ENCODE measurements around the gene CFAP69.

DNA sequence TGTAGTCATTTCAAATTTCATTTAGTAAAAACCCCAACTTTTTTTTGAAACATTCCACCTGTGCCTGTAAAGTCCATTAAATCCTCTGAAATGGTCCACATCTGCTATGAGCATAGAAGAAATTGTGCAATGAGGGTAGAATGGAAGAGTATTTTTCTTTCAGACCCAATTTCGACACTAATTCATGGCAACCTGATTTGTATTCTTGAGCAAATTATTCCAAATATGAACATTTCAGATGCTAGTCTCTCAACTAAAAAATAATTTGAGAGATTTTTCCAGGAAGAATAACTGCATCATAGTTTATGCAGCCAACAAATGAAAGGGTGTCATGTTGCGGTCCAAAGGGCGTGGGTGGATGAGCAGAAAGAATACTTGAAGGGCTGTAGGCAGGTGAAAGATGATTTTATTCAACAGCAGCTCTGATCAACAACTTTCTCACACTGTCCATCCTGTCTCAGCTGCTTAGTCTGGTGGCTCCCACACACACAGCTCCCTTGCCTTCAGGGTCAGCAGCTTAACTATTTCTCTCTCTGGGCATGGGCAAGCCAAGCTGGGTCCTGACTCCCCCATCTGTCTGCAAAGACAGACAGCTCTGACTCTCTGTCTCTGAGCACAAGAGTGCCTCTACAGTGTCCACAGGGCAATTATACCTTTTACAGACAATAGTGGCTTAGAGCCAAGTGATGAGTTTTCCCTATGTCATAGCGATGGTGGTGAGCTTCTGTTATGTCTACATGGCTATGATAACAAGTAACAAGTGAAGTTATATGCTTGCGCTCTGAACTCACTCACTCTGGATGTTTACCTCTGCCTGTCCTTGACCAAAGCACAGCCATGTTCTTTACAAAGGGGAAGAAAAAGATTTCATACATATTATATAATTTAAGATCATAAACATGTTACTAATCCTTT is 21.9 kb upstream of the CFAP69 start:
- TF ChIP-seq, protein P1, sequence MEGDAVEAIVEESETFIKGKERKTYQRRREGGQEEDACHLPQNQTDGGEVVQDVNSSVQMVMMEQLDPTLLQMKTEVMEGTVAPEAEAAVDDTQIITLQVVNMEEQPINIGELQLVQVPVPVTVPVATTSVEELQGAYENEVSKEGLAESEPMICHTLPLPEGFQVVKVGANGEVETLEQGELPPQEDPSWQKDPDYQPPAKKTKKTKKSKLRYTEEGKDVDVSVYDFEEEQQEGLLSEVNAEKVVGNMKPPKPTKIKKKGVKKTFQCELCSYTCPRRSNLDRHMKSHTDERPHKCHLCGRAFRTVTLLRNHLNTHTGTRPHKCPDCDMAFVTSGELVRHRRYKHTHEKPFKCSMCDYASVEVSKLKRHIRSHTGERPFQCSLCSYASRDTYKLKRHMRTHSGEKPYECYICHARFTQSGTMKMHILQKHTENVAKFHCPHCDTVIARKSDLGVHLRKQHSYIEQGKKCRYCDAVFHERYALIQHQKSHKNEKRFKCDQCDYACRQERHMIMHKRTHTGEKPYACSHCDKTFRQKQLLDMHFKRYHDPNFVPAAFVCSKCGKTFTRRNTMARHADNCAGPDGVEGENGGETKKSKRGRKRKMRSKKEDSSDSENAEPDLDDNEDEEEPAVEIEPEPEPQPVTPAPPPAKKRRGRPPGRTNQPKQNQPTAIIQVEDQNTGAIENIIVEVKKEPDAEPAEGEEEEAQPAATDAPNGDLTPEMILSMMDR (IDR thresholded peaks at IDR 0.05): no peak; the same call in 1 of the 2 replicates
- TF ChIP-seq ZFX (IDR thresholded peaks at IDR 0.05; ENCODE audit: borderline replicate concordance): no peak
